HG03135 (cell line): ENCODE results near the gene SHOC2.

Experiments used
- ATAC-seq: cut with Tn5 transposase; IDR thresholded peaks from one replicate; pipeline ENCODE4 v1.9.1; 2021; ENCODE audit warnings: mild to moderate bottlenecking, moderate library complexity; ENCODE audit not compliant: unreplicated experiment

SHOC2 gene

DNA sequence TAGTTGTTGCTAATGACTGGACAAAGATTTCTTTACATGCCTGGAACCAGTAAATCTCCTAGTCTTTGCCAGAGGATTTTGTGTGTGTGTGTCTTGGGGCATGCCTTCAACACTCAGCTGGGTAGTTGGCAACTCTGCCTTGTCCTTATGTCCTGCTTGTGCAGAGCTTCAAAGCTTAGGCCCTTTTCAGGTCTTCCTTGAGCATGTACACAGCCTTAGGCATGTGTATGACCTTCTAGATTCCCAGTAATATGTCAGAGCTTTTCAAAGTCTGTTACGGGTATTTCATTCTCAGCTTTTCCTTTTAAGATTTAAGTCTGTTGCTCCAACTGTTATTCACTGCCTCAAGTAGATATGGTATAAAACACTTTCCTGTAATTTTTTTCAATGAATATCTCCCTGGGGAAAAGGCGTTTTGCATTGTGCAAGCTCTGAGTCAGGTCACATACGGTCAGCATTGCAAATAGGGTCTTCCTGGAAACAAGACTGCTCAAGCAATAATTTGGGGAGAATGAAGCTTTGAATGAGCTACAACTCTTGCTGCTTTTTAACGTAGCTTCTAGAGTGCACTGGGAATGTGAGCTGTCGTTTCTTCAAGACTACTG, 25.5 kb downstream of the SHOC2 start:
- ATAC-seq, result no peak

GRCh38 chr10:110946496-110946895, 27.1 kb downstream of the SHOC2 start:
- ATAC-seq, result no peak

DNA sequence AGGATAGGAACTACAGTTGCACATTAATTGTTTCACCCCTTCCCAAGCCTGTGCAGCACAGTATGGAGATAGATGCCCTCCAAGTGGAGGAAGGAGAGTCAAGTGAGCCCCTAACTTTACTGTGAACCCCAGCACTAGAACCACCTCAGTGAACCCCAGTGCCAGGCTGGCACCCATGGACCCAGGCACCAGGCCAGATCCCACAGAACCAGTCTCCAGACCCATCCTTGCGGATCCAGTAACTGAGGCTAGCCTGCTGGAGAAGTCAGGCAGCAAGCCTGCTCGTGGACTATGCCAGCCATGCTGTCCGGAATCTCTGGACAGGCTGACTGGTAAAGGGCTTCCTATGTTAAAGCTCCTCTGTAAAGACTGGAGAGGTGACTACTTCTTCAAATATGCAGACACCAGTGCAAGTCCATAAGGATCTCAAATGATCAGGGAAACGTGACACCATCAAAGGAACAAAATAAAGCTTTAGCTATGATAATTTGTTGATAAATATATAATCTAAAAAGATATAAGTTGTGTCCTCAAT, 27.7 kb downstream of the SHOC2 start:
- no peak for ATAC-seq

DNA sequence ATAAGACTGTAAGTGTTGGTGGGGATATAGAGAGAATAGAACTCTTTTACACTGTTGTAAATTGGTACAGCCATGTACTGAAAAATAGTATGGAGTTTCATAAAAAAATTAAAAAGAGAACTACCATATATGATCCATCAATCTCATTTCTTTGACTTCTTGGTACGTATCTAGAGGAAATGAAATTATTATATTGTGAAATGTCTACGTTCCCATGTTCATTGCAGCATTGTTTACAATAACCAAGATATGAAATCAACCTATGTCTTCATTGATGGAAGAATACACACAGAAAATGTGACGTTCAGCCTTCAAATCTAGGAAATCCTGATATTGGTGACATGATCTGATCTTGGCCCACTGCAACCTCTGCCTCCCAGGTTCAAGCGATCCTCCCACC, 32.0 kb downstream of the SHOC2 start:
- no peak for ATAC-seq

DNA sequence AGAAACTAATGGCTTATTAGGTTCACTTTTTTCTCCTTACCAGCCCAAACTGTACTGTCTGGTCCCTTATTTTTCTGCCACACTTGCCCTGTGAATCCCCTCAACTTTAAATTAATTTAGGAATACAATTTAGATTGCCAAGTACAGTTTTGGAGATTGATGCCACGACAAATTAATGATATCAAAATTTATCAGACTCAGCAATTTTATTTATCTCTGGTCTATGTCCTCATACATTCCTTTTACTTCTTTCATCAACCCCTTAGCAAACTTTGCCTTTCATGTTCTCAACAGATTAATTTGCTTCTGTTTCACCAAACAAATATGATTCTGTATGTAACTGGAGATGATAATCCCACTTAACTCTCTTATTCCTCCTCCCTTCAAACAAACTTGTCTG, 38.2 kb downstream of the SHOC2 start:
- no peak for ATAC-seq

DNA sequence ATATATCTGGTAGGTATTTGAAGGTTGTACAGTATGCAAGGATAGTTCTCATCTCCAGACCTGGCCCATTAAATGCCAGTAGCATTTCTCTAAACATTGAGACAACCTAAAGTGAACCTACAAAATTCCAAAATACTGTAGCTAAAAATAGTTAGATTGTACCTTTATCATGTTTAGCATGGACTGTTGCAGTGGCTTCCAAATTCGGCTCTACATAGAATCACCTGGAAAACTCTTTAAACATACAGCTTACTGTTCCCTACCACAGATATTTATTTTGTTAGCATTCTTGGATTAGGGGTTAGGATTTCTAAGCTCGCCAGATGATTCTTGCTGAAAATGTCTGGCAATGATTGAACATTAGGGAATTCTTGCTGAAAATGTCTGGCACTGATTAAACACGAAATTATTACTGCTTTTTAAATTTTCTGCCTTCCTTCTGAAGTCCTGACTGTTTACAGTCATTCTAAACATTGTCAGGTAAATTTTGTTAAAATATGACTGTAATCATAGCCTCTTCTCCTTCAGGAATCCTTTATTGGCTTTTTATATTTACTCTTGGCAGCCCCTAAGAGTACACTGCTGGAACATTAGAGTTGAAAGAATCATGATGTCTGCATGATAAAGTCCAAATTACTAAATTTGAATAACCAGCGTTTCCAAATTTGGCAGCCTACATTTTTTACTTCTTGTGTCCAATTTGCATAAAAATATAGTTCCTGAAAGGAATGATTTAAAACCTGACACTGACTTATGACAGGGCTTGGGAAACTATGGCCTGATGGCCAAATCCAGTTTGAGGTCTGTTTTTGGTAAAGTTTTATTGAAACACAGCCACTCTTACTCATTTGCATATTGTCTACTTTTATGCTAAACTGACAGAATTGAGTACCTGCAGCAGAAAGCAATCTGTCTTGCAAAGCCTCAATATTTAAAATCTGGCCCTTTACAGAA, 40.3 kb downstream of the SHOC2 start:
- ATAC-seq, result no peak

DNA sequence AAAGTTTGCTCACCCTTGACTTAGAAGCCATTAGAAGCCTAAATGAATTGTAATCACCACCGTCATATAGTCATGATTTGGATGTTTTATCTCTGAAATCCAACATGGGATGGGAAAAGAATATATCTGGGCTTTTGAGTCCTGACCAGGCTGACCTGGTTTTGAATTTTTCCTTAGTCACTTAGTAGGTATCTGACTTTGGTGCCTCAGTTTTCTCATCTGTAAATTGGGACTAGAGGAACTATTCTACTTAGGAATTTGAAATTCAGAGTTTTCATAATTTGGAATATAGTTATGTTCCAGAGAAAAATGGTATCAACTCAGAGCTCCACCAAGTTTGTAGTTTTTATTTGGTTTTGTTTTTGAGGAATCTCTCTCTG, 40.9 kb downstream of the SHOC2 start:
- ATAC-seq, result no peak

GRCh38 chr10:110962443-110962842, 43.0 kb downstream of the SHOC2 start:
- ATAC-seq, result no peak

DNA sequence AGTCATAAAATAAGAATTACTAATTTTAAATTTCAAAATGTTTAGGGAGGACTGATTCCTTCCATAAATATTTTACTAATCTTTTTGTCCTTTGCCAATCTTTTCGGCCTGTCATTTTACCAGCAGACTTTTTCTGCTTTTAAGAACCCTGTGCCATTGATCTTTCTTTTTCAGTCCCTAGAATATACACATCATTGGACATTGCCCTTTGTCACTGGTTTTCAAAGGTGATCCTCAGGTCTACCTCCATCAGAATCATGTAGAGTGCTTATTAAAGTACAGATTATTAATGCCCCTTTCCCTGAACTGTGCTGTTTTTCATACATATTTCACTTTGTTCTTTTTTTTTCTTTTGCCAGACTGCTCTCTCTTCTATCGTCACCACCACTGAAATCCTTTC, 43.8 kb downstream of the SHOC2 start:
- ATAC-seq, result no peak

- ATAC-seq, result no peak
Observed at GRCh38 chr10:110964681-110965080, 45.3 kb downstream of the SHOC2 start.

DNA sequence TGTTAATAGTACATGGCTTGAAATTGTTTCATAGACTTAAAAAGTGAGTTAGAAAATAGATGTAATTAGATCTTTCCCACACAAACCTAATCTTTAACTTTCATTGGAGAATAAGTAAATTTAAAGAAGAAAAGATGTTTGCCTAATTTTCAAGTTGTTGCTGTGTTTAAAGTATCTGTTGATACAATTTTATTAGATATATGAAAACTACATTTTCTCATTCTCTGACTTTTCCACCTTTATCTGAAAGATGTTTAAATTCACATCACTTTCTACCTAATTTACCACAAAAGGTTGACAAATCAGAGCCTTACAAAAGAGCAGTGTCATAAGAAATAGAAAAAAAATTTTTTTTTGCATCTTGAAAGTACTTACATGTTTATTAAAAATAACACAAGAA, 45.8 kb downstream of the SHOC2 start:
- ATAC-seq, result no peak

GRCh38 chr10:110966146-110966545, 46.7 kb downstream of the SHOC2 start:
- no peak for ATAC-seq

DNA sequence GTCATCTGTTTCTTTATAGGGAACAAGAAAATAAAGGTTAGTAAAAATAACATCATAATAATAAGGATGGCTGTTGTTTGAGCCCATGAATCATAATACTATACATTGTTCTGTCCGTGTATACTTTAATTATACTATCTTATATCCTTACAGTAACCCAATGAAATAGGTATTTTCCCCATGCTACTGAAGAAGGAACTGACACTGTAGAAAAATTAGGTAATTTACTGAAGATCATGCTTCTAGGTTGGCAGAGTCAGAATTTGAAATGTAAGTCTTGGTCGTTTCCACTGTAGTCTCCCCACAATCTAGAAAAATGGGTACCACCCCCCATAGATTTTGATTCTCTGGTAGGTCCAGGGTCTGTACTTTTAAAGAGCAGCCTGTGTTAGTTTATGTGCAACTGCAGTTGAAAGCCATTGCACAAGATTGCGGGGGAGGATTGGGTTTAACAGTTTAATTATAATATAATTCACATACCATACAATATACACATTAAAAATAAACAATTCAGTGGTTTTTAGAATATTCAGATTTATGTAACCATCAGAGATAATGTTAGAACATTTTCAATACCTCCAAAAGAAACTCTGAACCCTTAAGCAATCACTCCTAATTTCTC, 47.7 kb downstream of the SHOC2 start:
- ATAC-seq, result no peak

GRCh38 chr10:110967645-110968044, 48.2 kb downstream of the SHOC2 start:
- ATAC-seq, result no peak

DNA sequence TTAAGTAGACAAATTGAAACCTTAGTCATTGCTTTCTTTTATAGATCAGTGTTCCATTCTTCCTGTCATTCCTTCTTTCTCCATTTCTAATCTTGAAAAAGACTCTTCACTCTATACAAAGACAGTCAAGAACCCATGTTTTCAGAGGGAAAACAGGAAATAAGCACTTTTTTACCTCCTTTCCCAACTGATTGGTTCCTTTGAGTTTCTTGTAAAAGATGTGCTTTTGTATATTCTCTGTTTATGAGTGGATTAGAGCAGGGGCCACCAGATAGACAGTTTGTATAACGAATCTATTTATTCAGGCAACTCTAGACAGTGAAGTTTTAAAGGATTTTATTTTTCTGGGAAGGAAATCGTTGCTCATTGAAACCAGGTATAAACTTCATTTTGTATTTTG, 49.8 kb downstream of the SHOC2 start:
- ATAC-seq, result no peak

DNA sequence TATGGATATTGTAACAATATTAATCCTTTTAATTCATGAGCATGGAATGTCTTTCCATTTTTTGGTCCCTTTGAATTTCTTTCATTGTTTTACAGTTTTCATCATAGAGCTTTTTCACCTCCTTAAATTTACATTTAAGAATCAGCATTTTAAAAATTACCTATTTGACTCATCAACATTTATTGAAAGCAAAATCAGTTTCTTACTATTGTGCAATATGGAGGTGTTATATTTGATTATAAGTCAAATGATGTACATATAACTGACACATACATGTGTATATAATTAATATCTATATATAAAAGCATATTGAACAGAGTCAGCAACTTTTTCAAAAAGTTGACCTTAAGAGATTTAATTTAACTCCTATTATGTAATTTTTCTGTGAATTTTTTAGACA, 52.2 kb downstream of the SHOC2 start:
- ATAC-seq, result no peak

DNA sequence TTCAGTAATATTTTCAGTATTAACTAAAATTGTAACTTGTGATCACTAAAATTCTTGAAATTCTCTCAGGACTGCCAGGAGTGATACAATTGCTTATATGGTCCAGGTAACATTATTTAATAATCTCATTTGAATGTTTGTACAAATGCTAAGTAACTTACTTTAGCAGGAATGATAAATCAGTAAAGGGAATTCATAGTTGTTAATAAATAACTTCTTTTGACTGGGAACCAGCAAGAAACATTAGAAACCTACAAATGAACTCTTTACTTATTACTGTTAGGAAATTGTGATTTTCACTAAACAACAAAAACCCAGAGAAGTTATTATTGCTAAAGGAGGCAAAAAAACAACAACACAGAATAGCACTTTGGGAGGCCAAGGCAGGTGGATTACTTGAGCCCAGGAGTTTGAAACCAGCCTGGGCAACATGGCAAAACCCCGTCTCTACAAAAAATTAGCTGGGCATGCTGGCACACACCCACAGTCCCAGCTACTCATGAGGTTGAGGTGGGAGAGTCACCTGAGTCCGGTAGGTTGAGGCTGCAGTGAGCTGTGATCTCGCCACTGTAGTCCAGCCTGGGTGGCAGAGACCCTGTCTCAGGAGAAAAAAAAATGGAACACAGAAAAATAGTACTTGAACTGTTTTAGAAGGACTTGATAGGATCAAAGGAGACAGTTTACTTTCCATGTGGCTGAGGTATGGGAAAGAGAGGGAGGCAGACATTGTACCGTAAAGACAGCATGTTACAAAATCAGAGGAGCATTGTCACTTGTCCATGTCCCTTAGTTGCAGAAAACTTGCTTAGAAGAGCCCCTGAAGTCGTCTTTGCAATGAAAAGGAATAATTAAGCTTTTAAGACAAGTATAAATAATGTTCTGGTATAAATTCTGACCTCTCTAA, 53.1 kb downstream of the SHOC2 start:
- no peak for ATAC-seq

GRCh38 chr10:110973400-110973799, 54.0 kb downstream of the SHOC2 start:
- ATAC-seq, result no peak

DNA sequence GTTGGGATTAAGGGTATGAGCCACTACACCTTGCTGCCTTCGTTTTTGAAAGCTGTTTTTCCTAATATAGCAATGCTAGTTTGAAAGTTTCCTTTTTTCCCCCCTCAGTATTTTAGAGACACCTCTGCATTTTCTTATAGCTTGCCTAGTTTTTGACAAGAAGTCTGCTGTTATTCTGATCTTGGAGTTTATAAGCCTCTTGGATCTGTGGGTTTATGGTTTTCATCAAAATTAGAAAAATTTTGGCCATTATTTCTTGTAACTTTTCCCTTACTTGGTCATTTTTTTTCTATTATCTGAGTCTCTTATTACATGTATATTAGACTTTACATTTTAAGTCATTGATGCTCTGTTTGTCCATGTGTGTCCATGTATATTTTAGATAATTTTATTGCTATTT, 57.2 kb downstream of the SHOC2 start:
- no peak for ATAC-seq

- ATAC-seq, result no peak
Observed at GRCh38 chr10:110977662-110978061, 58.3 kb downstream of the SHOC2 start.

DNA sequence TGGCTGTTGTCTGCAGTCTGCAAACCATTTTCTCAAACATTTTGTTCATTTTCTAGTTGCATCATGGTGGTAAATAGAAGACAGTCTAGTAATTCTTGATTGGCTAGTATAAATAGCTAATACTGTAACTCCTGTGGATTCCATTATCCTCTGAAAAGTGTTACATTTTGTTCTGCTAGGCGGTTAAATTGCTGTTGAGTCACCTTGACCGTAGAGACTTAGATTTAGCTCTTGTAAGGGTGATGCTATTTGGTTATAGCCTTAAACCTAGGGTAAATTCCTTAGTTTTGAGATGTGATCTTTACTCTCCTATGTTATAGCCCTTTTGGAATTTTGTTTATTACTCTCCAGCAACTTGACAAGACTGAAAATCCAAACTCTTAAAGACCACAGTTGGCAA, 58.8 kb downstream of the SHOC2 start:
- ATAC-seq, result no peak
